Dermis blood vessel endothelial cell (primary cell): ENCODE results near the gene LMX1B. TPM values are rescaled to one million over a fixed set of nuclear protein-coding genes. Genes with fewer than 3 reads are reported as not detected.
A peak's percentile ranks its signal among the peaks of the same experiment; 100 is the strongest.

Experiments
- DNase-seq: peaks from one replicate; pipeline ENCODE4 v3.0.0; 2010
- total RNA-seq: library from RNA; depleted of rRNA; stranded (reverse); fragments of >200 nt; gene quantifications from 2 replicates; pipeline ENCODE4 v1.2.3, GENCODE V29; 2014

The LMX1B gene
- total RNA-seq, 1 donor from 2014 or later = not detected

DNA sequence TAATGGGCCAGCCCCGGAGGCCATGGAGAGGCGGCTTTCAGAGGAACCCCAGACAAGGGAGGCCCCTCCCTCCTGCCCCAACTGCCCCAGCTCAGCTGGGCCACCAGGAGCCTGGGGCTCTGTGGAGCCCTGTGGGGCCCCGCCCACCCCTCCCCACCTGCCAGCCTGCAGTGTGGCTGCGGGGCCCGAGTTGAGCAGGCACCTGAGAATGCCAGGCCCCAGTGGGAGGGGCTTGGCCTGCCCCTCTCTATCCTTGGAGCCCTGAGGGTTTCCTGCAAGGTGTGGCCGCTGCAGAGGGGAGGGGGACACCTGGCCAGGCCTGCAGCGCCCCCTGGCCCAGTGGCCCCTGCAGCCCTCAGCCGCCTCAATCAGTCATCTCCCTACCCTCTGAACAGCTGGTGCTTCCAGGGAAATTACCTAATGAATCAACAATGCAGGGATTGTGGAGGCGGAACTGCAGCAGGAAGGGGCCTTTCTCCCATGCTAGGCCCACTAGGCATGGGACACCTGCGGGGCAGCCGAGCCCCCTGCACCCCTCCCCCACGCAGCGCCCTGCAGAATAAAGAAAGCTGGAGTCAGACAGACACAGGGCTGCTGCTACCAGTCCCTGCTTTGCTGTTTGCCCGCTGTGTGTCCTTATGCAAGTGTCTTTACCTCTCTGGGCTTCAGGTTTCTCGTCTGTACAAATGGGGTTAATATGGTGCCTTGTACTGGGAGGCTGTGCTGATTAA, 48.0 kb downstream of the LMX1B start:
- DNase-seq = peak; percentile 85

DNA sequence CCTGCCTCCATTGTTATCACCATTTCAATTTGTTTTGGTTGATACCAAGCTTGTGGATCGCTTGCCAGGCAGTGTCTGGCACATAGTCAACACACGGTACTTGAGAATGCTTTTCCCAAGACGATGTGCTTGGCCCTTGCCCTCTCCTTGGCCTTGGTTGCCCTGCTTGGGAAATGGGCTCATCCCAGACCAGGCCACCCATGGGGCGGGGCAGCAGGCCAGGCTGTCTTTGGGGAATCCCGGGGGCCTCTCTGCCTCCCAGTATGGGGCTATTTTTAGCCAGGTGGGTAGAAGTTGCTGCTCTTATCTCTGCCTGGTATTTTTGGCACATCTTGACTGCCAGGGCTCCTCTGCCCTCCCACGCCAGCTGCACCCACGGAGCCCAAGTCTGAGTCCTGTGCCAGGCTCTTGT, 49.9 kb downstream of the LMX1B start:
- peak; percentile 20 for DNase-seq

DNA sequence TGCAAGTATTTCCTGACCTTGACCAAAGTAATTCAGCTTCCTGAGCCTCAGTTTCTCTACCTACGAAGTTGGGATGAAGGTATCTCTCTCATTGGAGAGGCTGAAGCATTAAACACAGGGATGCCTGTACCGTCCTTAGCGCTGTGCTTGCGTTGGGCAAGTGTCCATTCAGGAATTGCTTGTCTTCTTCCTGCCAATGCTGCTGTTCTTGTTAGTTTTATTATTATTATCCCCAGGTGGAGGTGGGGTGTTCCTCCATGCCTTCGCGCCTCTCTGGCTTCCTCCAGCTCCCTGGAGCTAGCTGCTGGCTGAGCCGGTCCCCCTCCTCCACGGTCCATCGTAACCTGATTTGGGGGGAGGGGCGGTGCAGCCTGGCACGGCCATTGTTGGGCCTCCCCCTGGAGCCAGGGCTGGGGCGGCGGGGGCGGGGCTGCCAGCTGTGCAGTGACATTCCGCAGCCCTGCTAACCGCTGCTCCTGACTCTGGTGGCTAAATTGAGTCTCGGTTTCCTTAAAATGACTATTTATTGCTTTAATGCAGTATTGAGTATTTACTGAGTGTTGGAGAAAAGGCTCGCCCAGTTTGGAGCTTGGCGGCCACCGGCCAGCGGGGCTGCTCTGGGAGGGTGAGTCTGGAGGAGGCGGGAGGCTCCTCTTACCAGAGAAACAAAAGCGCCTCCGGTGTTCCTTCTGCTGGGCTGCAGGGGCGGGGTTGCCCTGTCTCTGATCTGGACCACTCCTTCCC, 51.3 kb downstream of the LMX1B start:
- DNase-seq = no peak

DNA sequence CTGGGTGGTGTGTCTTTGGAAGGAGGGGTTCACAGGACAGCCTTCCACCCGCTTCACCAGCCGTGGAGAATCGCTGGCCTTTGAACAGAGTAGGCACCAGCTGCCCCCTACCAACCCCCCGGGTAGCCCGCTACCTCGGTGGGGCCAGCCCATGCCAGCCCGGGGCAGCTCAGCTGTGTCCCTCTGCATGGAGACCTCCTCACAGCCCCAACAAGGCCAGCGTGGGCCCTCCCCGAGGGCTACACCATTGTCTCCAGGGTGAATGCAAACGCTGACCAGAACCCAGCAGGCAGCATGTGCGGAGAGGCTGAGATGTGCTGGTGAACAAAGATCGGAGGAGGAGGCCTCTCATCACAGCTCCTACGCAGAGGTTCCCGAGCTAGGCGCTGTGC, 51.9 kb downstream of the LMX1B start:
- DNase-seq = no peak

DNA sequence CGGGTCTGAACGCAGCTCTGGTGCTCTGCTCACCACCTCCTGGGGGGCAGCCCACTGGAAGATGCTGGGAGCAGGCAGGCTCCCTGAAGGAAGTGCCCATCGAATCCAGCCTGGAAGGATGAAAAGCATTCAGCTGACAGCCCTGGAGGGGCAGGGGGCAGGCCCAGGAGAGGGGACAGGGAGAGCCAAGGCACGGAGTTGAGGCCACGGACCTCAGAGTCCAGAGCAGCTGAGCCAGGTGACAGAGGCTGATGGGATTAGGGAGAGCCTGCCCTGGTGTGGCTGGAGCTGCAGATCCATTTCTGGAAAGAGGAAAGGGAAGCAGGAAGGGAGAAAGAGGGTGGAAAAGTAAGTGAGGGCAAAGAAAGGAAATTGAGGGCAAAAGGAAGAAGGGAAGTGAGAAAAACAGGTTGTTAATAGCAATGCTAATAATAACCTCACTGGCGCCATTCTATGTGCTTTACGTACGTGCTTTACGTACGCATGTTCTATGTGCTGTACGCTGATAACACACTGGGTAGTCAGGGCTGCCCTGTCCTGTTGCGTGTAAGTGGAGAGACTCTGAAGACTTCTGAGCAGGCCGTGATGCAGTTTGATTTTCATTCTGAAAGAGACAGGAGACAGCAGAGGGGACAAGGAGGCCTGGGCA, 52.6 kb downstream of the LMX1B start:
- peak; percentile 26 for DNase-seq

DNA sequence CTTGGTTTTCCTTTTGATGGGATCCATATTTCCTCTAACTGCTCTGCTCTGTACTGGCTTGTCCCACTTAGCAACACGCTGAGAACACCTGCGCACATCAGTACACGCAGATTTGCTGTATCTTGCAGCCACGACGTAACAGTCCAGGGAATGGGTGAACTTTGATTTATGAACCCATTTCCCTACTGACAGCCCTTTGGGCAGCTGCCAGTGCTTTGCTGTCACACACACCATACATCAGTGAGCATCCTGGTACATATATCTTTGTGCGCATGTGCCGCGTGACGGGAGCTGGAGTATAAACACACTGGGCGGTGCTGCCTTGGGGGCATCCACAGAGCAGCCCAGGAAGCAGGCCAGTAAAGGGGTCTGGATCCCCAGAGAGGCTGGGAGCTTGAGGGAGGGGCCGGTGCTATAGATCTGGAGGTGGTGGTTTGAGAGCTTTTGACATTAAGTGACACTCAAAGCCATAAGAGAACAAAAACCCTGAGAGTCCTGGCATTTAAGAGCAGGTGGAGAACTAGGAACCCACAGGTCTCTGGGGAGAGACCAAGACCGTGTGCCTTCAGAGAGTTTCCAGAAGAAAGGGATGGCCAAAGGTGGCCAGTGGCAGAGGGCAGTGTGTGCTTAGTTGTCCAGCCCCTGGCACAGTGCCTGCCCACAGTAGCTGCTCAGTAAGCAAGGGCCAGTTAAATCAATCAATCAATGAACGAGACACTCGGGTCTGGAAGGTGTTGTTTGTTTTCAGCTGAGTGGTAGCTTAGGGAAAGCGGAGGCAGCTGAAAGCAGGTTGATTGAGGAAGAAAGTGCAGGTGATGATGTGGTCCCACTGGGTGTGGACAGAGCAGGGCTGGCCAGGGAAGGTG, 53.7 kb downstream of the LMX1B start:
- DNase-seq = no peak

DNA sequence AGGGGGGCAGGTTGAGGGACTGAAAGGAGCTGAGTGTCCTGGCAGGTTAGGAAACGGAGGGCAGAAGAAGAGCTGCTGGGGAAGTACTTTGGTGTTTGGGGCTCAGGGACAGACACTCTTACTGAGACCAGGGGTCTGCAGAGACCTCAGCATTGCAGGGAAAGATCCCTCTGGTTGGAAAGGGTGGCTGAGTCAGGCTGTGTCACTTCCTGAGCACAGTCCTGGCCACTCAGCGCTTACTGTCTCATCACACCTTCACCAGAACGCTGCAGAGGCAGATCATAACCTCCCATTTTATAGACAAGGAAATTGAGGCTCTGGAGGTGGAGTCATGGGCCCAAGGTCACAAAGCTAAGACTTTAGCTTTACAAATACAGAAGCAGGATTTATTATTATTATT, 54.3 kb downstream of the LMX1B start:
- no peak for DNase-seq

DNA sequence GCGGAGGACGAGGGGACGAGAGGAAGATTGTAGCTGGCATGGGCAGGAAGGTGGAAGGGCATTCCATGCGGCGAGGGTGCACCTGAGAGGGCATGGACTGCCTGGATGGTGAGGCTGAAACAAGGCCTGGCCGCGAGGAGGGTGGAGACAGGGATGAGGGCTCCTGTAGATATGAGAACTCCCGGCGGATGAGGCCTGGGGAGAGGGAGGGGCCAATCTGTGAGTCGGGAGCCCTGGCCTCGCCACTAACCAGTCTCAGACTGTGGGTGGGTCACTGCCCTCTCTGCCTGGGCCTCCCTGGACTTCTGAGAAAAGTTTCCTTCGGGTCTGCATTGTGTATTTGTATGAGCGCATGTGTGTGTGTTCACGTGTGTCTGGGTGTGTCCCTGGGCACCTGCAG, 55.4 kb downstream of the LMX1B start:
- DNase-seq = no peak

DNA sequence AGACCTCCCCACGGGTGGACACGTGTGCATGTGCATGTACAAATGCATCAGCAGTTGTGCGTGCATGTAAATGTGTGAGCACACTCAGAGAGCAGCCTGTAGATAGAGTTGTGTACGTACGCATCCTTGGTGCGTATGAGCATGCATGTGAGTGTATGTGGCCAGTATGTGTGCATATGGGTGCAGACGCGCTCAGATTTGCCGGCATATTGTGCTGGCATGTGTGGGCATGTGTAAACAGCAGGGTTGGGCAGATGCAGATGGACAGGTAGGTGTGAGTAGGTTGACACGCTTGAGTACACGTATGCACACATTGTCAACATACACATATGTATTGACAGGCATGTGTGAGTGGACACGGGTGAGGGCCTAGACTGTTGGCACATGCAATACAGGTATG, 56.5 kb downstream of the LMX1B start:
- DNase-seq = no peak

DNA sequence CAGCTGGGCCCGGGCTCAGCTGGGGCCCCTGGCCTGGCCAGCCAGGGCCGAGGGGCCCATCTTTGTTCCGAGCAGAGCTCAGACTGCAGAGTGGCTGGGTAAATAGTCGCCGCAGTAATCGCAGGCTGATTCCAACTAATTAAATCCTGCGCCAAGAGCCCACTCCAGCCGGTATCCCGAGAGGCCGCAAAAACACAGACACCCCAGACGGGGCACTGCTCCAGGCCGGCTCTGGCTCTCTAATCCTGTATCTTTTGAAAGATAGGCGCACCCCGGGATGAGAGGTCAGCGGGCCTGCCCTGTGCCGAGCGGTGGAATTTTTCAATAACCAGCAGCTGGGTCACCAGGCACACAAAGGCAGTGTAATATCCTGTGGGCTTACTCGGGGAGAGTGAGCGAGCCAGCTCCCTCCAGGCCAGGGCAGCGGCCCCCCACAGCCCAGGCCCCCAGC, 57.7 kb downstream of the LMX1B start:
- DNase-seq = no peak

DNA sequence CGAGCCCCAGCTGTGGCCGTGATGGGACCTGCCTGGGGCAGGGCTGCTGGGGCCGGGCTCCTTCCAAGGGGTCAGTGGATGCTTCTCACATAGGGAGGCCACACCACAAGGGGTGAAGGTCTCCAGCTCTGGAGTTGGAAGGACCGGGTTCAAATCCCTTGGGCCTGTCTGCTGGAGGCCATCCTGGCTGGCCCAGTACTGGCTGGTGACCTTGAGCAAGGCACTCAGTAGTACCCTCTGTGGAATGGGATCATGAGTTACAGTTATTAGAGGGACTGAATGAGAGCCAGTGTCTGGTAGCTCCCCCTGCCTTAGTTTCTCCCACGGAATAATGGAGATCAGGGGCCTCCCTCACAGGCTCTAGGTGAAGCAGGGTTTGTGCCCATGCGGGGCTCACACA, 58.3 kb downstream of the LMX1B start:
- no peak for DNase-seq

DNA sequence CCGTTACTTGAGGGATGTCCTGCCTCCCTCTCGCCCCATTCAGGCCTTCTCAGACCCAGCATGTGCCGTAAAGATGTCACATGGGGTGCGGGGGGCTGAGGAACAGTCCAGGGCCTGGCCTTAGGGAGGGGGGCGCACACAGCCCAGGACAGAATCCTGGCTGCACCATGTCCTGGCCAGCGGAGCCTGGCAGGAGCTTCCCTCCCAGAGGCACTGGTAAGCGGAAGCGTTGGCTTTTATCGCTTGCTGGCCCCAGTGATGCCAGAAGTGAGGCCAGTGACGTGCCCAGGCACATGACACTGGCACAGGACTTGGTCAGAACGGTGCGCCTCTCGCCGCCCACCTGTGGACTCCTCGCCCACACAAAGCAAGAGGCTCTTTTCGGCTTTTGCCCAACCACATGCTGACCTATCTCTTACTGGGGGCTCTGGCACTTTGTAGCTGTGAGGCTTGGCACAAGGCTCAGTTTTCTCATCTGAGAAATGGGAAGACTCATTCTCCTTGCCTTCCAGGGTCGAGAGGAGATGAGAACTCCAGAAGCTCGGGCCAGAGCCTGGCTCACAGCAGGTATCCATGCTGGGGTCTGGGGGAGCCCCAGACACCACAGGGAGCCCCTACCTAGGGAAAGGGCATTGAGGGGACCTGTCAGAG, 59.0 kb downstream of the LMX1B start:
- no peak for DNase-seq

DNA sequence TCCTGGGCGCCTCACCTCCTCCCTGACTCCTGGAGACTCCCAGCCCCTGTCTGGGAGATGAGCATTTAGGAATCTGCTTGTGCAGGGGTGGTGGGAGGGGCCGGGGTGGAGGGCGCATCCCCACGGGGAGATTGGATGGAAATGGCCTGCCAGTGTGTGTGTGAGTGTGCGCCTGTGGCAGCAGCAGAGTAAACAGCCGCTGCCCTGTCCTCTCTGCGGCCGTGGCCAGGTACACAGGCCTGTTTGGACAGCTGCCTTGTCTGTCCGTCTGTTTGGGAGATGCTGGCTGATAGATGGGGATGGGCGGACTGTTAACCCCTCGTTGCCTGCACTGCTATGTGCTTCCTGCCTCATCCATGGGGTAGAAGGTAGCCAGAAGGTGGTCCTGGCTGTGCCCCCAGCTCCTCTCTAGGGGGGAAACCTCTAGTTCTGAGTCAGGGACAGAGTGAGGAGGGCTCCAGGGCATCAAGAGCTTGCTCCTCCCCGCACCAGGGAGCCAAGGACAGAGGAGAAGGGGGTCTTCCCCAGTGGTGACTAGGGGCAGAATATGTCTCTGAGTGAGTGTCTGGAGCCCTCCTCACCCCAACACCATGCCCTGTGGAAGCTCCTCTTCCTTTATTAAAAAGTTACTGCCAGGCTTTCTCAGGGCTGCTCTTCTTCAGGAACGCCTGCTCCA, 60.1 kb downstream of the LMX1B start:
- DNase-seq = no peak

DNA sequence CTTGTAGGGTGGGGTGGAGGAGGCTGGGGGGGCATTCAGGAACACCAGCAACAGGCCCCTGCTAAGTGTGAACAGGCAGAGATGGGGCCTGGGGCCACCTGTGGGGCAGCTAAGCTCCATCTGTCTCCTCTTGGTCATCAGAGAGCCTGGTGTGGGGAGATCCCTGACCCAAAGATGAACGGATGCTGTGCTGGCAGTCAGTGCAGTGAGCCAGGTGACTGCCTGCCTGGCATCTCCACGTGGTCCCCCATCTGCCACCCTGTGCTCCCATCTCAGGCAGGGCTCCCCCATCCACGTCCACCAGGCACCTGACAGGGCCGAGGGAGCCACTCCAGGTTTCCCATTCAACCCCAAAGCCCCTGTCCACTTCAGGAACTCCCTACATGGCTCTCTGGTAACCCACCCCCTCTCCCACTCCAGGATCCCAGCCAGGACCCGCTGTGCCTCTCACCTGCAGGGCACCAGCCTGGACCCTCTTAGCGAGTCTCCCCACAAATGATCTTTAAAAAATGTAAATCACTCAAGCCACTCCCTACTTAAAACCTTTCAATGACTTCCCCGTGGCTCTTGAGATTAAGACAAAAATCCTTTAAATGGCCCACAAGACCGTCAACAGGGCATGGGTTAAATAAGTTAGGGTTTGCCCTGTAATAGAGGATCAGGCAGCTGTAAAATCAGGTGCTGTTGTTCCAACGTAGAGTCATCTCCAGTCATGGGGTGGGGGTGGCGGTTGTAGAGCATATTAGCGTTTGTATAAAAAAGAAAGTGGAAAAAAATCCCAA, 60.8 kb downstream of the LMX1B start:
- no peak for DNase-seq

DNA sequence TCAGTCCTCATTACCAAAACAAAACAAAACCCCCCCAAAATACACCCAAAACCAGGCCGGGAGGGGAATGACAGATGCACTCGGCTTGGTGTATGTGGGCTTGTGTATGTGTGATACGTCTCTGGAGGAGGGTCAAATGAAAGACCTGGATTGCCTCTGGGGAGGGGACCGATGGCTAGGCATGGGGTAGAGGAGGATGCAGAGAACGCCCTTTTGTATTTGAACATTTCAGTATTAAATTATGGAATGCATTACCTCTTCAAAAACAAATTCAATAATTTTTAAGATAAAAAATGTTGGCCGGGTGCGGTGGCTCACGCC, 61.4 kb downstream of the LMX1B start:
- DNase-seq = no peak

DNA sequence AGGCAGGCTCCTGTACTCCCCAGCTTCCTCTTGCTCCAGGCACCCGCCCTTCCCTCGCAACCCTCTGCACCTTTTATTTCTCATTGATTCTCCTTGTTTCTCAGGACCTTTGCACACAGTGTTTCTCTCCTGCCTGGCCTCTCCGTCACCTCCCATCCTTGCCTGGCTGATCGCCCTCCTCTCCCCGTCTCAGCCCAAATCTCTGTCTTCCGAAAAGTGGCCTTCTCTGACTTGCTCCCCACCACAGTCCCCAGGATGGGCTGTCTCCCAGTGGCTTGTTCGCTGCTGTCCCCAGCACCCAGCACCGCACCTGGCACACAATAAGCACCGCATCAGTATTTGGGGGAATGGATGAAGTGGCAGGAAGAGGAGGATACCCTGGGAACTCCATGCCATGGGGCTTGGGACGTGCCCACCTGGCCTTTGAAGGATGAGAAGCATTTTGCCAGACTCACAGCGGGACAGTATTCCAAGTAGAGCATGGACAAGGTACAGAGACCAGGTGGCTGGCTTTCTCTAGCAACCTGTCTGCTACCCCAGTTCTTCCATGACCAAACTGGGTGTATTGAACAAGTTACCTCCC, 62.5 kb downstream of the LMX1B start:
- DNase-seq = no peak

DNA sequence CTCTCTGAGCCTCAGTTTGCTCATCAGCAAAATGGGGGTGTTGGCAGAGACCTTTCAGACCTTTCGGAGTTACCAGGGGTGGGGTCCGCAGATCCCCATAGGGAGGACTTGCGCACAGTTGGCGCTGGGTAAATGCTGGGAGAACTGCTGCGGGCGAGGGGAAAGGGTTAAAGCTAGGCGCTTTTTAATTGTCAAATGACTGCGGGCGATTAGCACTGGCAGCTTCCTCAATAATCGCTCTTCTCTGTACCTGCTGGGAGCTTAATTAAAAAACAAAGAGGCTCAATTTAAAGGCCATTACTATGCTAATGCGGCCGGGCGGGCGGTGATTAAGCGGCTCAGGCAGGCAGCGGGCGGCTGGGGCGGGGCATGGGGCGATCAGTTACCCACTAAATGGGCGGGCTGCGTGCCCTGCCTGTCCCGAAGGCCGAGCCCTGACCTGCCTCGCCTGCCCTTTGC, 63.0 kb downstream of the LMX1B start:
- DNase-seq = no peak

DNA sequence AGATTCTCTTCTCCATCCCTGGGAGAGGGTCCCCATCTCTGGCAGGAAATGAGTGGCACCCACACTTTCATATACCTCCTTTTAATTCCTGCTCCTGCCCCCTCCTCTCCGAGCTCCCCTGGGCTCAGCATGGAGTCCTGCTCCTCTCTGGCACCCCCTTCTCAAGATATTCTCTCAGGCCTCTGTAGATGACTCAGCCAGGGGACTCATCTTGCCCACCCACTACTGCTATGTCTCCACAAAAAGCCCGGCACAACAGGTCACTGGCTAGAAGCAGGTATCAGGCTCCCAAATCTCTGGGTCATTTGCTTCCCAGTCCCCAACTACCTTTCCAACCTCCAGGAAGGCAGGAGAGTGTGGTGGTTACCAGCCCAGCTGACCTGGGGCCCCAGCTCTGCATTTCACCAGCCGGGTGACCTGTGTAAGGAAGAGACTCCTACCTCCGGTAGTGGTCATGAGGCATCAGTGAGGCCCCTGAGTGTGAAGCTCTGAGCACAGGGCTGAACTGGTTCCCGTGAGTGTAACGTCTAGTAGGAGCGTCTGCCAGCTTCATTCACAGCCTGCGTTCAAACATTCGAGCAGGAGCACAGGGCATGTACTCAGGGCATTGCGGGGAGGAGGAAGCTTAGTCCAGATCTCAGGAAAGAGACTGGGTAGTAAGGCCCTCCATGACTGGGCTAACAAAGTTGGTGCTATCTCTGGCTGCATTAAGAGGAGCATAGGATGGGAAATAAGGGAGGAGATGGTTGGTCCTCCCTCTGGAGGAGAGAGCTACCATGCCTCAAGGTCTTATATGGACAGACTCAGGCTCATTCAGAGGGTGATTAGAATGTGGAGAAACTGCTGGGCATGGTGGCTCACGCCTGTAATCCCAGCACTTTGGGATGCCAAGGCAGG, 63.7 kb downstream of the LMX1B start:
- no peak for DNase-seq

DNA sequence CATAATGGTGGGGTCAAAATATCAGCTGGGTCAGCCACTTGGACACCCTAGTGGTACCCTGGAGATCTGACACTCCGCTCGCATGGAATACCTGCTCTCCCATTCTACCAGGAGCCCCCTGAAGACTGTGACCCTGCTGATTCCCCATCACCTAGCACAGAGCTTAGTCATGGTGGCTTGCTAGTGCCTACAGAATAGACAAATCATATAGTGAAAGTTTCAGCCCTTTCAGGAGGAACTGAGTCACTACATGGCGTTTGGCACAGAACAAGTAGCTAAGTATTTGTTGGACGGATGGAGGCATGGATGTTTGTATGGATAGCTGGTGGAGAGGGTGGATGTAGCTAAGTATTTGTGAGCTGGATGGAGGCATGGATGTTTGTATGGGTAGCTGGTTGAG, 65.3 kb downstream of the LMX1B start:
- DNase-seq = no peak
